Measurements from ENCODE around the gene AKAP1.
A peak's percentile ranks its signal among the peaks of the same experiment; 100 is the strongest.

DNA sequence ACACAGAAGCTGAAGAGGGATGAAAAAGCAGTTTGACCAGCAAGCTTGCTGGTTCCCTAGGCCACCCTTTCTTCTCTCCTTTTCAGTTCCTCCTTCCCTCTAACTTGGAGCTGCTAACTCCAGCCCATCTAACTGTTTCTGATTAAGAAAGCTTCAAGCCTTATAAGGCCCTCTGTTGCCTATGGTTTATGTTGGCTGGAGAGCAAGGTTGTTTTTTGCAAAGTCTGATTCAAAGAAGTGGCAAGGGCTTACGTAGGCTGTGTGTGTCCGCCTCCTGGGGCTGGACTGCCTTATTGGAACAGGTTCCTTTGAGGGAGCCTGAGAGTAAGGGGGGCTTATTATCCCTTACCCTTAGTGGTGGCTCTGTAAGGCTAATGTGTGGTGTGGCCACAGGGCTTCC is 7.1 kb downstream of the AKAP1 start:
- TF ChIP-seq POLR2A (IDR thresholded peaks at IDR 0.05) (no peak), EP300 (IDR thresholded peaks at IDR 0.05) (peak; percentile 2)
- TF ChIP-seq, protein P1, sequence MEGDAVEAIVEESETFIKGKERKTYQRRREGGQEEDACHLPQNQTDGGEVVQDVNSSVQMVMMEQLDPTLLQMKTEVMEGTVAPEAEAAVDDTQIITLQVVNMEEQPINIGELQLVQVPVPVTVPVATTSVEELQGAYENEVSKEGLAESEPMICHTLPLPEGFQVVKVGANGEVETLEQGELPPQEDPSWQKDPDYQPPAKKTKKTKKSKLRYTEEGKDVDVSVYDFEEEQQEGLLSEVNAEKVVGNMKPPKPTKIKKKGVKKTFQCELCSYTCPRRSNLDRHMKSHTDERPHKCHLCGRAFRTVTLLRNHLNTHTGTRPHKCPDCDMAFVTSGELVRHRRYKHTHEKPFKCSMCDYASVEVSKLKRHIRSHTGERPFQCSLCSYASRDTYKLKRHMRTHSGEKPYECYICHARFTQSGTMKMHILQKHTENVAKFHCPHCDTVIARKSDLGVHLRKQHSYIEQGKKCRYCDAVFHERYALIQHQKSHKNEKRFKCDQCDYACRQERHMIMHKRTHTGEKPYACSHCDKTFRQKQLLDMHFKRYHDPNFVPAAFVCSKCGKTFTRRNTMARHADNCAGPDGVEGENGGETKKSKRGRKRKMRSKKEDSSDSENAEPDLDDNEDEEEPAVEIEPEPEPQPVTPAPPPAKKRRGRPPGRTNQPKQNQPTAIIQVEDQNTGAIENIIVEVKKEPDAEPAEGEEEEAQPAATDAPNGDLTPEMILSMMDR (IDR thresholded peaks at IDR 0.05): no peak

Data from ovary (tissue), 3 donors.